ENCODE results near the gene EPHA6. TPM values are rescaled to one million over a fixed set of nuclear protein-coding genes. Genes with fewer than 3 reads are reported as not detected.

Gene EPHA6
- polyA plus RNA-seq, 2 of the 4 experiments (the other 2 are of a cell fraction): 0.08 TPM

DNA sequence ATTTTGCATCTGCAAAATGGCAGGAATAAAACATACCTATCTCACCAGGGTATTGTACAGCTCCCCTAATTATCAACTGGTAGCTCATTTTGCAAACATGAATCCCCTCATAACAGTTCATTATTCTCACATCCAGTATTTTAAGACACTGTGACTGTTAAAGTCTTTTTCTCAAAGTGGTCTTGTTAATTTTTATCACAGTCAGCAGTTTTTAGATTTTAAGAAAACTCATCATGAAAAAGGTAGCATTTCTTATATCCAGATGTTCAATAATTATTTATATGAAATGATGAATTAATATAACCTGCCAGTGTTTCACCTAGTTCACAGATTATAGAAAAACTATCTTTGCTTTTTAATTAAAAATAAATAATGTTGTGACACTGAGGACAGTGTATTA, 595.2 kb downstream of the EPHA6 start:
- TF ChIP-seq MAFK (IDR thresholded peaks at IDR 0.05; ENCODE audit: partially characterized antibody) (peak; percentile 93), CHD4 (IDR thresholded peaks at IDR 0.05; ENCODE audit: borderline replicate concordance) (no peak), KDM1A (IDR thresholded peaks at IDR 0.05; ENCODE audit: low read depth) (no peak)

DNA sequence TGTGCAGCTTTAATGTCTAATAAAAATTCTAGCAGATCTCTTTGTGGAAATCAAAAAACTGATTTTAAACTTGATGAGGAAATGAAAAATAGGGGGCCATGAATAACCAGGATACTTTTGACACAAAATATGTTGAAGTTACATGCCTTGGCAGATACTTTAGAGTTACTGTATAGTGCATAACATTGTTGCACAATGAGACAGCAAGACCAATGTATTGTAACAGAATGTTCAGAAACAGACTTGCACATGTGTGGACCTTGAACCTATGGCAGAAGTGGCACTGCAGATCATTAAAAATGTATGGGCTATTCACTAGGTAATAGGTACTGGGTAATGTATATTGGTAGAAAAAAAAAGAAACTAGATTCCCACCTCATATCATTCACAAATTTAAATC, 607.2 kb downstream of the EPHA6 start:
- ATAC-seq (no peak), DNase-seq (ENCODE audit: low read depth in 1 of 2, low spot score in 1 of 2) (no peak), FAIRE-seq (no peak)
- TF ChIP-seq ZFP36 (IDR thresholded peaks at IDR 0.05; ENCODE audit: borderline replicate concordance, partially characterized antibody) (no peak), FOSB (CRISPR knock-in tag; IDR thresholded peaks at IDR 0.05) (no peak), ZC3H11A (IDR thresholded peaks at IDR 0.05) (no peak), ZNF302 (CRISPR knock-in tag; IDR thresholded peaks at IDR 0.05) (no peak)
- TF ChIP-seq, protein P1, sequence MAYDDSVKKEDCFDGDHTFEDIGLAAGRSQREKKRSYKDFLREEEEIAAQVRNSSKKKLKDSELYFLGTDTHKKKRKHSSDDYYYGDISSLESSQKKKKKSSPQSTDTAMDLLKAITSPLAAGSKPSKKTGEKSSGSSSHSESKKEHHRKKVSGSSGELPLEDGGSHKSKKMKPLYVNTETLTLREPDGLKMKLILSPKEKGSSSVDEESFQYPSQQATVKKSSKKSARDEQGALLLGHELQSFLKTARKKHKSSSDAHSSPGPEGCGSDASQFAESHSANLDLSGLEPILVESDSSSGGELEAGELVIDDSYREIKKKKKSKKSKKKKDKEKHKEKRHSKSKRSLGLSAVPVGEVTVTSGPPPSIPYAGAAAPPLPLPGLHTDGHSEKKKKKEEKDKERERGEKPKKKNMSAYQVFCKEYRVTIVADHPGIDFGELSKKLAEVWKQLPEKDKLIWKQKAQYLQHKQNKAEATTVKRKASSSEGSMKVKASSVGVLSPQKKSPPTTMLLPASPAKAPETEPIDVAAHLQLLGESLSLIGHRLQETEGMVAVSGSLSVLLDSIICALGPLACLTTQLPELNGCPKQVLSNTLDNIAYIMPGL (CRISPR knock-in tag; IDR thresholded peaks at IDR 0.05; ENCODE audit: borderline replicate concordance): no peak
- no peak overlapping the region for H3K27ac ChIP-seq
- POLR2A ChIA-PET: no interaction called here
- no peak overlapping the region for H3K4me3 ChIP-seq
- no peaks in the 10 kb centered on the region for H3K4me1 ChIP-seq
- H3K4me2 ChIP-seq: no peak overlapping the region
- CTCF ChIA-PET: no interaction called here
- no peaks in the 10 kb centered on the region; the same call in 2 of the 3 replicates for H3K9me3 ChIP-seq

More for the DNA sequence above, 595.2 kb downstream of the EPHA6 start:
- CTCF ChIA-PET: no interaction called here
- H3K9me3 ChIP-seq: no peaks in the 10 kb centered on the region
- ATAC-seq (no peak), FAIRE-seq (no peak), DNase-seq (ENCODE audit: low read depth in 1 of 2, low spot score in 1 of 2) (no peak)
- no peak overlapping the region for H3K27ac ChIP-seq
- POLR2A ChIA-PET: no interaction called here
- H3K4me2 ChIP-seq: no peak overlapping the region
- H3K4me1 ChIP-seq: no peaks in the 10 kb centered on the region
- no peak overlapping the region for H3K4me3 ChIP-seq

DNA sequence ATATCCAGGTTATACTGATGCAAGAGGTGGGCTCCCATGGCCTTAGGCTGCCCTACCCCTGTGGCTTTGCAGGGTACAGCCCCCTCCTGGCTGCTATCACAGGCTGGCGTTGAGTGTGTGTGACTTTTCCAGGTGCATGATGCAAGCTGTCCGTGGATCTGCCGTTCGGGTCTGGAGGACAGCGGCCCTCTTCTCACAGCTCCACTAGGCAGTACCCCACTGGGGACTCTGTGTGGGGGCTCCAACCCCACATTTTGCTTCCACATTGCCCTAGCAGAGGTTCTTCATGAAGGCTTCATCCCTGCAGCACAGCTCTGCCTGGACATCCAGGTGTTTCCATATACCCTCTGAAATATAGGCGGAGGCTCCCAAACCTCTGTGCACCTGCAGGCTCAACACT, 610.6 kb downstream of the EPHA6 start:
- TF ChIP-seq SREBF2 (IDR thresholded peaks at IDR 0.05) (no peak), RFX5 (IDR thresholded peaks at IDR 0.05) (no peak), POLR2A (IDR thresholded peaks at IDR 0.05; ENCODE audit: low read length) (no peak), CBX8 (IDR thresholded peaks at IDR 0.05) (no peak), FOSL2 (IDR thresholded peaks at IDR 0.05) (no peak), FOSL2 (CRISPR knock-in tag; IDR thresholded peaks at IDR 0.05) (no peak), MYC (IDR thresholded peaks at IDR 0.05; ENCODE audit: borderline replicate concordance, low read length) (no peak), EHMT2 (IDR thresholded peaks at IDR 0.05; ENCODE audit: low read depth) (no peak), HOXB5 (CRISPR knock-in tag; IDR thresholded peaks at IDR 0.05) (no peak), ELK1 (IDR thresholded peaks at IDR 0.05; ENCODE audit: low read depth, low read length) (no peak), EHF (CRISPR knock-in tag; IDR thresholded peaks at IDR 0.05) (no peak), BHLHE40 (IDR thresholded peaks at IDR 0.05; ENCODE audit: low read depth, low read length) (no peak), TP53 (CRISPR knock-in tag; IDR thresholded peaks at IDR 0.05) (no peak), KDM1A (IDR thresholded peaks at IDR 0.05; ENCODE audit: low read depth) (no peak), CHD2 (IDR thresholded peaks at IDR 0.05; ENCODE audit: low read length, partially characterized antibody) (no peak)
- TF ChIP-seq, protein P2, sequence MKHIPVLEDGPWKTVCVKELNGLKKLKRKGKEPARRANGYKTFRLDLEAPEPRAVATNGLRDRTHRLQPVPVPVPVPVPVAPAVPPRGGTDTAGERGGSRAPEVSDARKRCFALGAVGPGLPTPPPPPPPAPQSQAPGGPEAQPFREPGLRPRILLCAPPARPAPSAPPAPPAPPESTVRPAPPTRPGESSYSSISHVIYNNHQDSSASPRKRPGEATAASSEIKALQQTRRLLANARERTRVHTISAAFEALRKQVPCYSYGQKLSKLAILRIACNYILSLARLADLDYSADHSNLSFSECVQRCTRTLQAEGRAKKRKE (CRISPR knock-in tag; IDR thresholded peaks at IDR 0.05; ENCODE audit: low read depth): no peak

More for the DNA sequence above, 610.6 kb downstream of the EPHA6 start:
- no peak overlapping the region for H3K27ac ChIP-seq
- no peaks in the 10 kb centered on the region for H3K4me1 ChIP-seq
- 65% methylated on average over 6 of the region's 6 CpGs for WGBS (ENCODE audit: missing lambda C conversion rate)
- no peaks in the 10 kb centered on the region; the same call in 2 of the 3 replicates for H3K9me3 ChIP-seq
- ChIA-PET CTCF (no interaction called here), POLR2A (no interaction called here)
- FAIRE-seq (no peak), ATAC-seq (no peak), DNase-seq (ENCODE audit: low read depth in 1 of 2, low spot score in 1 of 2) (no peak)
- no peak overlapping the region for H3K4me3 ChIP-seq
- H3K4me2 ChIP-seq: no peak overlapping the region

All from A549 (cell line).